ENCODE results near the gene WIF1. TPM values are rescaled to one million over a fixed set of nuclear protein-coding genes. Genes with fewer than 3 reads are reported as not detected.

WIF1 gene
- total and polyA plus RNA-seq, 2 of the 8 experiments (the other 6 are each of a cell fraction or from before 2014, with no cell fraction given) = 1.8 to 9.1 TPM

- TF ChIP-seq CHD7 (IDR thresholded peaks at IDR 0.05; ENCODE audit: insufficient replicate concordance, low read length) (no peak), BCL11A (IDR thresholded peaks at IDR 0.05; ENCODE audit: low read depth in 2 of 2, low read length in 2 of 2) (no peak), CHD2 (IDR thresholded peaks at IDR 0.05; ENCODE audit: low read length) (peak; percentile 61; the same call in 1 of the 2 replicates), CBX5 (IDR thresholded peaks at IDR 0.05; ENCODE audit: low read depth, low read length) (no peak), NANOG (IDR thresholded peaks at IDR 0.05; ENCODE audit: insufficient read depth, low read depth, low read length, poor library complexity, severe bottlenecking) (no peak), BRCA1 (IDR thresholded peaks at IDR 0.05; ENCODE audit: low read depth, low read length) (no peak), ZNF274 (IDR thresholded peaks at IDR 0.05; ENCODE audit: borderline replicate concordance, extremely low read depth, low read length) (no peak), KDM4A (IDR thresholded peaks at IDR 0.05; ENCODE audit: low read depth, low read length, severe bottlenecking) (peak; percentile 85), TAF1 (IDR thresholded peaks at IDR 0.05; ENCODE audit: low read depth, low read length) (peak; percentile 97)
These were observed 48.5 kb upstream of the WIF1 start, which contains the start of gene LEMD3 (continued) for GRCh38 chr12:65169320-65170208.

Data from H1 (cell line).